PC-3 (cell line): ENCODE results near the gene MASP1. TPM values are rescaled to one million over a fixed set of nuclear protein-coding genes. Genes with fewer than 3 reads are reported as not detected.
"Not testable (repeated sequence)": the region's sequence is repeated elsewhere in the genome, so short reads cannot be mapped to it uniquely, and the experiment has no call there.

ENCODE experiments used
- ATAC-seq: fragments of 200-7000 bp; cut with Tn5 transposase; 2 replicates; pipeline ENCODE4 v1.9.1; 2020; ENCODE audit warnings: mild to moderate bottlenecking, moderate library complexity
- BruUV-seq: library from RNA; stranded (reverse); fragments of 400-500 nt; replicated peaks from 2 replicates; lab custom pipeline; 2021; lab: Mats Ljungman, UMichigan
- CTCF ChIA-PET: fragments of 300-600 bp; sonication (Branson Sonifier 250); formaldehyde crosslinking; loops from one replicate; lab custom pipeline; 2022; ENCODE audit warnings: antibody characterized with exemption; lab: Charles Lee
- POLR2A ChIA-PET: fragments of 300-600 bp; sonication (Branson Sonifier 250); formaldehyde crosslinking; loops from one replicate; lab custom pipeline; 2022; ENCODE audit warnings: antibody characterized with exemption; ENCODE audit not compliant: unreplicated experiment; lab: Charles Lee
- DNase-seq: peaks from one replicate; pipeline ENCODE4 v3.0.0-alpha.2; 2015
- H2AFZ ChIP-seq: fragments of 300-600 bp; sonication (generic); 2 replicates; pipeline ENCODE4 v1.6.0; 2016; ENCODE audit warnings: antibody characterized with exemption, low read length
- H3F3A ChIP-seq: fragments of 300-600 bp; sonication (generic); one replicate; pipeline ENCODE4 v1.6.0; 2017; ENCODE audit warnings: antibody characterized with exemption, low read length, control low read depth, mild to moderate bottlenecking; ENCODE audit not compliant: unreplicated experiment
- H3K27ac ChIP-seq: fragments of 300-600 bp; sonication (generic); 2 replicates; pipeline ENCODE4 v1.5.1; 2016; ENCODE audit warnings: mild to moderate bottlenecking, low read length
- H3K27me3 ChIP-seq: fragments of 300-600 bp; sonication (generic); 2 replicates; pipeline ENCODE4 v1.6.1; 2016; ENCODE audit warnings: low read length, mixed read lengths
- H3K36me3 ChIP-seq: fragments of 300-600 bp; sonication (generic); 2 replicates; pipeline ENCODE4 v1.6.1; 2016; ENCODE audit warnings: low read depth, mixed run types, low read length, mixed read lengths
- H3K4me1 ChIP-seq: fragments of 300-600 bp; sonication (generic); 2 replicates; pipeline ENCODE4 v1.5.1; 2016; ENCODE audit warnings: low read length; ENCODE audit not compliant: insufficient read depth
- H3K4me2 ChIP-seq: fragments of 300-600 bp; sonication (generic); 2 replicates; pipeline ENCODE4 v1.6.0; 2016; ENCODE audit warnings: low read length
- H3K4me3 ChIP-seq: fragments of 300-600 bp; sonication (generic); 2 replicates; pipeline ENCODE4 v1.5.1; 2016; ENCODE audit warnings: mild to moderate bottlenecking, low read length, mixed read lengths
- H3K79me2 ChIP-seq: fragments of 300-600 bp; sonication (generic); 2 replicates; pipeline ENCODE4 v1.6.1; 2017; ENCODE audit warnings: low read length, mixed read lengths
- H3K9ac ChIP-seq: fragments of 300-600 bp; sonication (generic); 2 replicates; pipeline ENCODE4 v1.6.0; 2016; ENCODE audit warnings: mild to moderate bottlenecking, low read length
- H3K9me2 ChIP-seq: fragments of 300-600 bp; sonication (generic); replicated peaks from 2 replicates; pipeline ENCODE4 v1.6.1; 2016; ENCODE audit warnings: mixed run types, low read length, mixed read lengths
- H3K9me3 ChIP-seq: fragments of 300-600 bp; sonication (generic); 2 replicates; pipeline ENCODE4 v1.6.1; 2016; ENCODE audit warnings: low read length, mixed read lengths
- H4K20me1 ChIP-seq: fragments of 300-600 bp; sonication (generic); 2 replicates; pipeline ENCODE4 v1.6.1; 2016; ENCODE audit warnings: low read length, mixed read lengths
- CTCF ChIP-seq: fragments of 300-600 bp; sonication (generic); conservative IDR thresholded peaks from 2 replicates; pipeline ENCODE4 v1.5.1; 2017; ENCODE audit warnings: antibody characterized with exemption, low read depth, mild to moderate bottlenecking, low read length
- EZH2 ChIP-seq: fragments of 300-600 bp; sonication (generic); IDR thresholded peaks from one replicate; pipeline ENCODE4 v1.6.1; 2017; ENCODE audit warnings: antibody characterized with exemption, mild to moderate bottlenecking, low read length; ENCODE audit not compliant: unreplicated experiment
- EZH2phosphoT487 ChIP-seq: fragments of 300-600 bp; sonication (generic); IDR thresholded peaks from 2 replicates; pipeline ENCODE4 v1.6.1; 2018; ENCODE audit warnings: mild to moderate bottlenecking, antibody characterized with exemption, low read length, borderline replicate concordance
- intact Hi-C: fragments of 100-400 bp; cut with micrococcal nuclease; formaldehyde crosslinking; loops from 2 replicates; pipeline ENCODE4 v1.9.0; 2023
- total RNA-seq: library from RNA; depleted of rRNA; stranded (reverse); fragments of >200 nt; gene quantifications from 2 replicates; pipeline ENCODE4 v1.2.3, GENCODE V29; 2014

Gene MASP1
- total RNA-seq, 1 experiment from 2014 or later: 0.07 TPM

GRCh38 chr3:187243933-187244524 is 47.5 kb downstream of the MASP1 start:
- H3K4me1 ChIP-seq: no peaks in the 10 kb centered on the region
- ATAC-seq (no peak), DNase-seq (peak; percentile 7)
- POLR2A ChIA-PET: no interaction called here
- no peak for TF ChIP-seq CTCF
- TF ChIP-seq EZH2phosphoT487: no peak
- TF ChIP-seq EZH2: no peak
- H3K9me2 ChIP-seq: no peaks in the 10 kb centered on the region
- CTCF ChIA-PET: no interaction called here
- H3K4me2 ChIP-seq: no peak overlapping the region
- no peaks in the 10 kb centered on the region for H3K36me3 ChIP-seq
- H3F3A ChIP-seq: no peaks in the 10 kb centered on the region
- no peak overlapping the region for H3K4me3 ChIP-seq
- BruUV-seq: no TSS peak
- H3K79me2 ChIP-seq: no peaks in the 10 kb centered on the region
- no peaks in the 10 kb centered on the region for H4K20me1 ChIP-seq
- intact Hi-C loops: no loop called here
- no peak overlapping the region for H3K9ac ChIP-seq
- H3K27ac ChIP-seq: no peak overlapping the region
- H3K27me3 ChIP-seq: no peaks in the 10 kb centered on the region; the same call in 1 of the 2 replicates
- H3K9me3 ChIP-seq: no peaks in the 10 kb centered on the region
- H2AFZ ChIP-seq: no peak overlapping the region

- intact Hi-C loops: no loop called here
- H3K4me1 ChIP-seq: no peaks in the 10 kb centered on the region
- H3K27ac ChIP-seq: no peak overlapping the region
- BruUV-seq: no TSS peak
- no peak overlapping the region for H3K9ac ChIP-seq
- no peak overlapping the region for H3K4me3 ChIP-seq
- no peak for TF ChIP-seq EZH2phosphoT487
- no peak for TF ChIP-seq EZH2
- TF ChIP-seq CTCF: no peak
- no peak for ATAC-seq
- ChIA-PET CTCF (no interaction called here), POLR2A (no interaction called here)
- H2AFZ ChIP-seq: no peak overlapping the region
- H3K4me2 ChIP-seq: no peak overlapping the region
- DNase-seq: no peak
- H3K9me2 ChIP-seq: no peaks in the 10 kb centered on the region
- no peaks in the 10 kb centered on the region for H3K79me2 ChIP-seq
- H4K20me1 ChIP-seq: no peaks in the 10 kb centered on the region
- no peaks in the 10 kb centered on the region for H3K9me3 ChIP-seq
- H3K27me3 ChIP-seq: no peaks in the 10 kb centered on the region; the same call in 1 of the 2 replicates
- no peaks in the 10 kb centered on the region for H3F3A ChIP-seq
- no peaks in the 10 kb centered on the region for H3K36me3 ChIP-seq
Measured at GRCh38 chr3:187242900-187243299, 48.6 kb downstream of the MASP1 start.

GRCh38 chr3:187242435-187242834 is 49.1 kb downstream of the MASP1 start:
- Histone ChIP-seq H3K9me2 (no peaks in the 10 kb centered on the region), H3K9ac (no peak overlapping the region), H3K27ac (no peak overlapping the region), H3K27me3 (no peaks in the 10 kb centered on the region; the same call in 1 of the 2 replicates), H4K20me1 (no peaks in the 10 kb centered on the region), H3K79me2 (no peaks in the 10 kb centered on the region), H2AFZ (no peak overlapping the region), H3K4me2 (no peak overlapping the region), H3K4me1 (no peaks in the 10 kb centered on the region), H3K36me3 (no peaks in the 10 kb centered on the region), H3F3A (no peaks in the 10 kb centered on the region), H3K4me3 (no peak overlapping the region), H3K9me3 (no peaks in the 10 kb centered on the region)
- BruUV-seq: no TSS peak
- DNase-seq: no peak
- no peak for TF ChIP-seq EZH2
- TF ChIP-seq EZH2phosphoT487: no peak
- TF ChIP-seq CTCF: no peak
- ATAC-seq: no peak
- POLR2A ChIA-PET: no interaction called here
- CTCF ChIA-PET: no interaction called here
- intact Hi-C loops: no loop called here

GRCh38 chr3:187238835-187239234 is 52.7 kb downstream of the MASP1 start:
- peak; percentile 26 for DNase-seq

More at GRCh38 chr3:187238835-187239234, 52.7 kb downstream of the MASP1 start:
- H3K4me3 ChIP-seq, H4K20me1 ChIP-seq, intact Hi-C loops, H3K27ac ChIP-seq, H2AFZ ChIP-seq, H3K79me2 ChIP-seq, H3K4me2 ChIP-seq, ATAC-seq, H3F3A ChIP-seq, H3K9ac ChIP-seq, POLR2A ChIA-PET, H3K36me3 ChIP-seq, H3K4me1 ChIP-seq, H3K27me3 ChIP-seq, H3K9me2 ChIP-seq, CTCF ChIA-PET, H3K9me3 ChIP-seq, BruUV-seq: not testable (repeated sequence)
